HEK293 (cell line): ENCODE measurements around the gene GALNT16.

ENCODE experiments used
- CTCF ChIA-PET: fragments of 350-600 bp; formaldehyde crosslinking; extraction: SDS; loops from one replicate; lab custom pipeline; 2021; ENCODE audit warnings: antibody characterized with exemption; lab: Yijun Ruan, JAX
- POLR2A ChIA-PET: fragments of 300-600 bp; formaldehyde crosslinking; extraction: SDS; loops from one replicate; lab custom pipeline; 2020; ENCODE audit warnings: antibody characterized with exemption, inconsistent platforms; lab: Yijun Ruan, JAX
- H3K27ac ChIP-seq: fragments of 200-500 bp; sonication (Bioruptor generic); 2 replicates; pipeline ENCODE4 v1.5.1; 2014; ENCODE audit warnings: low read depth, low read length, control low read depth, inconsistent platforms; ENCODE audit errors: extremely low read depth
- H3K36me3 ChIP-seq, 2 experiments: fragments of 200-500 bp in 1 of 2; sonication (Bioruptor generic) in 1 of 2; 1 replicate in 1 of 2; 2 replicates in 1 of 2; pipeline ENCODE4 v1.5.1; 2014 to 2017; ENCODE audit warnings: inconsistent platforms in 2 of 2, low read length in 2 of 2; ENCODE audit not compliant: control insufficient read depth in 2 of 2, insufficient read depth in 1 of 2
- H3K4me1 ChIP-seq: fragments of 200-500 bp; sonication (Bioruptor generic); 2 replicates; pipeline ENCODE4 v1.5.1; 2014; ENCODE audit warnings: mild to moderate bottlenecking, low read length, inconsistent platforms; ENCODE audit not compliant: control insufficient read depth, insufficient read depth
- H3K4me3 ChIP-seq: 2 replicates; pipeline ENCODE4 v1.5.1; 2011; ENCODE audit warnings: low read depth, mild to moderate bottlenecking, control low read depth, low read length, moderate library complexity
- H3K9me3 ChIP-seq: fragments of 200-500 bp; sonication (Bioruptor generic); 2 replicates; pipeline ENCODE4 v1.5.1; 2014; ENCODE audit warnings: low read depth, low read length, inconsistent platforms; ENCODE audit not compliant: control insufficient read depth, insufficient read depth
- HOXC10 ChIP-seq: sonication (generic); formaldehyde crosslinking; IDR thresholded peaks from 2 replicates; pipeline ENCODE4 v1.8.1; 2023; ENCODE audit warnings: mild to moderate bottlenecking, missing genetic modification reagents
- KLF8 ChIP-seq: fragments of 450-650 bp; formaldehyde crosslinking; IDR thresholded peaks from 2 replicates; pipeline ENCODE4 v1.5.1; 2016; ENCODE audit warnings: missing biosample characterization, missing genetic modification characterization
- MEIS1 ChIP-seq: sonication (generic); formaldehyde crosslinking; IDR thresholded peaks from 2 replicates; pipeline ENCODE4 v1.8.1; 2022; ENCODE audit warnings: missing genetic modification reagents, mild to moderate bottlenecking, borderline replicate concordance
- WT1 ChIP-seq: fragments of 450-650 bp; formaldehyde crosslinking; IDR thresholded peaks from 2 replicates; pipeline ENCODE4 v1.5.1; 2016; ENCODE audit warnings: missing biosample characterization, missing genetic modification characterization
- ZFP37 ChIP-seq: fragments of 450-650 bp; formaldehyde crosslinking; IDR thresholded peaks from 2 replicates; pipeline ENCODE4 v1.5.1; 2016; ENCODE audit warnings: missing biosample characterization, missing genetic modification characterization
- ZNF202 ChIP-seq: fragments of 450-650 bp; formaldehyde crosslinking; IDR thresholded peaks from 2 replicates; pipeline ENCODE4 v1.5.1; 2016; ENCODE audit warnings: missing biosample characterization, missing genetic modification characterization, borderline replicate concordance
- ZNF23 ChIP-seq: fragments of 450-650 bp; formaldehyde crosslinking; IDR thresholded peaks from 2 replicates; pipeline ENCODE4 v1.5.1; 2016; ENCODE audit warnings: missing biosample characterization, missing genetic modification characterization, borderline replicate concordance
- ZNF394 ChIP-seq: fragments of 450-650 bp; formaldehyde crosslinking; IDR thresholded peaks from 2 replicates; pipeline ENCODE4 v1.5.1; 2016; ENCODE audit warnings: missing biosample characterization, missing genetic modification characterization, mild to moderate bottlenecking, moderate library complexity, borderline replicate concordance
- ZNF501 ChIP-seq: fragments of 450-650 bp; formaldehyde crosslinking; IDR thresholded peaks from 2 replicates; pipeline ENCODE4 v1.5.1; 2016; ENCODE audit warnings: missing biosample characterization, missing genetic modification characterization
- ZNF544 ChIP-seq: fragments of 450-650 bp; formaldehyde crosslinking; IDR thresholded peaks from 2 replicates; pipeline ENCODE4 v1.5.0; 2017; ENCODE audit warnings: missing biosample characterization, missing genetic modification characterization
- ZNF623 ChIP-seq: fragments of 450-650 bp; formaldehyde crosslinking; IDR thresholded peaks from 2 replicates; pipeline ENCODE4 v1.5.1; 2016; ENCODE audit warnings: missing biosample characterization, missing genetic modification characterization
- ZNF660 ChIP-seq: fragments of 450-650 bp; IDR thresholded peaks from 2 replicates; pipeline ENCODE4 v1.5.1; 2018; ENCODE audit warnings: missing biosample characterization, mild to moderate bottlenecking, missing genetic modification characterization
- TF ChIP-seq, protein P1 (sequence below): fragments of 450-650 bp; formaldehyde crosslinking; IDR thresholded peaks from 2 replicates; pipeline ENCODE4 v1.5.1; 2016; ENCODE audit warnings: missing biosample characterization, missing genetic modification characterization, borderline replicate concordance
- TF ChIP-seq, protein P2 (sequence below): fragments of 450-650 bp; formaldehyde crosslinking; IDR thresholded peaks from 2 replicates; pipeline ENCODE4 v1.5.1; 2017; ENCODE audit warnings: missing biosample characterization, missing genetic modification characterization
- TF ChIP-seq, protein P3 (sequence below): fragments of 450-650 bp; formaldehyde crosslinking; optimal IDR thresholded peaks from 2 replicates; pipeline ENCODE3; 2016; ENCODE audit warnings: missing biosample characterization, mild to moderate bottlenecking, missing genetic modification characterization
- TF ChIP-seq, protein P4 (sequence below): fragments of 450-650 bp; formaldehyde crosslinking; IDR thresholded peaks from 2 replicates; pipeline ENCODE4 v1.5.1; 2017; ENCODE audit warnings: missing biosample characterization, missing genetic modification characterization
- TF ChIP-seq, protein P5 (sequence below): fragments of 450-650 bp; formaldehyde crosslinking; IDR thresholded peaks from 2 replicates; pipeline ENCODE4 v1.5.1; 2016; ENCODE audit warnings: missing biosample characterization, missing genetic modification characterization
- TF ChIP-seq, protein P6 (sequence below): fragments of 450-650 bp; formaldehyde crosslinking; IDR thresholded peaks from 2 replicates; pipeline ENCODE4 v1.5.0; 2017; ENCODE audit warnings: missing biosample characterization, missing genetic modification characterization, borderline replicate concordance

GALNT16 gene

DNA sequence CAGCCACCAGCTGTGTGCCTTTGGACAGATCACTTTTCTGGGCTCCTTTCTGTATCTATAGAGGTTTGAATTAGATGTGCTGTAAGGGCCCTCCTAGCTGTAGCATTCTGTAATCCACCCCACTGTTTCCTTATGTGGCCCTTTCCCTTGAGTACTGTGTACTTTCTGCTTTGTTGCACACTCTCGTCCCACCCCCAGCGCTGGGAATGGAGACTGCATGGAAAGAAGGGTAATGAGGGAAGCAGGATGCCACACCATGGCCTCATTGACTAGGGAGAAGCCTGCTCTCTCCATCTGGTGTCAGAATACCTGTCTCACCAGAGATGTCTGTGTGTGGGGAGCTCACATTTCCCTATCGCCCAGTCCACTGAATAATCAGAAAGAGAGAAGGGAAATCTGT, 13.6 kb upstream of the GALNT16 start:
- H3K9me3 ChIP-seq, result no peaks in the 10 kb centered on the region
- TF ChIP-seq ZNF623 (tag by site-specific recombination), result no peak
- no peak for TF ChIP-seq ZNF202
- no peak for TF ChIP-seq HOXC10 (CRISPR knock-in tag)
- TF ChIP-seq, protein P1, sequence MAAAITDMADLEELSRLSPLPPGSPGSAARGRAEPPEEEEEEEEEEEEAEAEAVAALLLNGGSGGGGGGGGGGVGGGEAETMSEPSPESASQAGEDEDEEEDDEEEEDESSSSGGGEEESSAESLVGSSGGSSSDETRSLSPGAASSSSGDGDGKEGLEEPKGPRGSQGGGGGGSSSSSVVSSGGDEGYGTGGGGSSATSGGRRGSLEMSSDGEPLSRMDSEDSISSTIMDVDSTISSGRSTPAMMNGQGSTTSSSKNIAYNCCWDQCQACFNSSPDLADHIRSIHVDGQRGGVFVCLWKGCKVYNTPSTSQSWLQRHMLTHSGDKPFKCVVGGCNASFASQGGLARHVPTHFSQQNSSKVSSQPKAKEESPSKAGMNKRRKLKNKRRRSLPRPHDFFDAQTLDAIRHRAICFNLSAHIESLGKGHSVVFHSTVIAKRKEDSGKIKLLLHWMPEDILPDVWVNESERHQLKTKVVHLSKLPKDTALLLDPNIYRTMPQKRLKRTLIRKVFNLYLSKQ (tag by site-specific recombination), result no peak
- POLR2A ChIA-PET, result no interaction called here
- no peak overlapping the region for H3K4me3 ChIP-seq
- CTCF ChIA-PET, result interaction anchor here (0.5 to 4.0 kb wide), 6 partner anchors 10 to 448 kb away, joined by 3 to 17 read pairs (median 3); no protein-coding TSS in a partner anchor
- H3K36me3 ChIP-seq, result peaks cover 0 to 5% of the 10 kb centered on the region in 2 experiments; a peak in 2 of 3 replicates
- no peak overlapping the region for H3K27ac ChIP-seq
- no peaks in the 10 kb centered on the region for H3K4me1 ChIP-seq

DNA sequence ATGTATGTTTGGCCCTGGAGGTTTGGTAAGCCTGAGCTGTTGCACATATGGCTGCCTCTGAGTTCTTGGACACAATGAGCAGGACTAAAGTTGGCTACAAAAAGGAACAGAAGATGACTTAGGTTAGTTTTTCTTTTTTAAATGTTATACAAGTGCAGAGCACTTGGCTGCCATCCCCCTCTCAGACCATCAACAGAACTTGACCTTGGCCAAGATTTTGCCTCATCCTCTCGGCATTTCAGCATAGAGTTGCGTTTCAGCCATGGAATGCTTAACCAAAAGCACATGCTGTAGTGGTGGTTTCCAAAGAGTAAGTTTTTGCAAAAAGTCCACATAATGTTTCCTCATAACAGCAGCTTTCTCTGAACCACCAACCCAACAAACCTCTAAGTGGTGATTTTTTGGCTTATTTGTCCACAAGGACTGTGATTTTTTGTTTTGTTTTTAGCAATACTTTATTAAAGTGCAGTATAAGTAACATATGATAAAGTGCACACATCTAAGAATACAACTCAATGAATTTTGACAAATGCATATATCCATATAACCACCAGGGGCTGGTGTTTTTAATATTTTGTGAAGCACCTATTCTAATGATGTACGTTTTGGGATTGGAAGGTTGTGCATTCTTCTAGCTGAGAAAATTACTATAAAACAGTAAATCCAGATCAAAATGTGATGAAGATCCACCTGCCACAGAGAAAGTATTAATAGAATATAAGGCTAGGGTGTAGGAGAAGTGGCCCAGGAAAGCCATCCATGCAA, 12.1 kb upstream of the GALNT16 start:
- no peaks in the 10 kb centered on the region for H3K4me1 ChIP-seq
- TF ChIP-seq MEIS1 (no peak), ZFP37 (no peak), ZNF501 (no peak), ZNF23 (tag by site-specific recombination) (no peak)
- TF ChIP-seq, protein P2, sequence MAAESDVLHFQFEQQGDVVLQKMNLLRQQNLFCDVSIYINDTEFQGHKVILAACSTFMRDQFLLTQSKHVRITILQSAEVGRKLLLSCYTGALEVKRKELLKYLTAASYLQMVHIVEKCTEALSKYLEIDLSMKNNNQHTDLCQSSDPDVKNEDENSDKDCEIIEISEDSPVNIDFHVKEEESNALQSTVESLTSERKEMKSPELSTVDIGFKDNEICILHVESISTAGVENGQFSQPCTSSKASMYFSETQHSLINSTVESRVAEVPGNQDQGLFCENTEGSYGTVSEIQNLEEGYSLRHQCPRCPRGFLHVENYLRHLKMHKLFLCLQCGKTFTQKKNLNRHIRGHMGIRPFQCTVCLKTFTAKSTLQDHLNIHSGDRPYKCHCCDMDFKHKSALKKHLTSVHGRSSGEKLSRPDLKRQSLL (tag by site-specific recombination), result no peak
- no peaks in the 10 kb centered on the region for H3K9me3 ChIP-seq
- ChIA-PET POLR2A (no interaction called here), CTCF (interaction anchor here (0.7 to 4.0 kb wide), 3 partner anchors 115 to 300 kb away, joined by 3 to 17 read pairs (median 3); no protein-coding TSS in a partner anchor)
- H3K36me3 ChIP-seq, result no peaks in the 10 kb centered on the region; a peak in 1 of 3 replicates
- H3K4me3 ChIP-seq, result no peak overlapping the region
- no peak overlapping the region for H3K27ac ChIP-seq

DNA sequence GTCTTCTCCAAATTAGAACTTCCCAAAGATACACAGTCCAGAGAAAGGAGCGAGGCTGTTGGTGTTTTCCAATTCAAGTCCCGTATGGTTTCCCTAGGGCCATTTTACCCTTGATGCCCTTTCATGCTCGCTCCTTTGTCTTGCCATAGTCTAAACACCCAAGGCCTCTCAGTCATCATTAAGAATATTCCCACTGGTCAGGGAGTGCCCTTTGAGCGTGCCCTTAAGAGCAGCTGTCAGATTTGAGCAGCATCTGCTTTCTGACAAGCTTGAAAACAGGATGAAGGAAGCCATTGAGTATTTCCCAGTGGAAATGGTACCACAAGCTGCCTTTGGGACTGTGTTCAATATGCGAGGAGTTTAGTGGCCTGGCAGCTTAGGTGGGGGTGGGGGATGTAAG, 10.4 kb upstream of the GALNT16 start:
- no peaks in the 10 kb centered on the region for H3K4me1 ChIP-seq
- ChIA-PET CTCF (interaction anchor here (0.8 to 4.0 kb wide), 2 partner anchors 18 to 210 kb away, joined by 4 to 17 read pairs; no protein-coding TSS in a partner anchor), POLR2A (no interaction called here)

More for the DNA sequence above, 10.4 kb upstream of the GALNT16 start:
- no peaks in the 10 kb centered on the region; a peak in 1 of 3 replicates for H3K36me3 ChIP-seq
- H3K4me3 ChIP-seq, result no peak overlapping the region
- no peak overlapping the region for H3K27ac ChIP-seq
- no peak for TF ChIP-seq ZNF544
- TF ChIP-seq HOXC10 (CRISPR knock-in tag), result no peak
- no peak for TF ChIP-seq ZNF660 (tag by site-specific recombination)
- TF ChIP-seq, protein P3, sequence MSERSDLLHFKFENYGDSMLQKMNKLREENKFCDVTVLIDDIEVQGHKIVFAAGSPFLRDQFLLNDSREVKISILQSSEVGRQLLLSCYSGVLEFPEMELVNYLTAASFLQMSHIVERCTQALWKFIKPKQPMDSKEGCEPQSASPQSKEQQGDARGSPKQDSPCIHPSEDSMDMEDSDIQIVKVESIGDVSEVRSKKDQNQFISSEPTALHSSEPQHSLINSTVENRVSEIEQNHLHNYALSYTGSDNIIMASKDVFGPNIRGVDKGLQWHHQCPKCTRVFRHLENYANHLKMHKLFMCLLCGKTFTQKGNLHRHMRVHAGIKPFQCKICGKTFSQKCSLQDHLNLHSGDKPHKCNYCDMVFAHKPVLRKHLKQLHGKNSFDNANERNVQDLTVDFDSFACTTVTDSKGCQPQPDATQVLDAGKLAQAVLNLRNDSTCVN, result no peak
- TF ChIP-seq, protein P4, sequence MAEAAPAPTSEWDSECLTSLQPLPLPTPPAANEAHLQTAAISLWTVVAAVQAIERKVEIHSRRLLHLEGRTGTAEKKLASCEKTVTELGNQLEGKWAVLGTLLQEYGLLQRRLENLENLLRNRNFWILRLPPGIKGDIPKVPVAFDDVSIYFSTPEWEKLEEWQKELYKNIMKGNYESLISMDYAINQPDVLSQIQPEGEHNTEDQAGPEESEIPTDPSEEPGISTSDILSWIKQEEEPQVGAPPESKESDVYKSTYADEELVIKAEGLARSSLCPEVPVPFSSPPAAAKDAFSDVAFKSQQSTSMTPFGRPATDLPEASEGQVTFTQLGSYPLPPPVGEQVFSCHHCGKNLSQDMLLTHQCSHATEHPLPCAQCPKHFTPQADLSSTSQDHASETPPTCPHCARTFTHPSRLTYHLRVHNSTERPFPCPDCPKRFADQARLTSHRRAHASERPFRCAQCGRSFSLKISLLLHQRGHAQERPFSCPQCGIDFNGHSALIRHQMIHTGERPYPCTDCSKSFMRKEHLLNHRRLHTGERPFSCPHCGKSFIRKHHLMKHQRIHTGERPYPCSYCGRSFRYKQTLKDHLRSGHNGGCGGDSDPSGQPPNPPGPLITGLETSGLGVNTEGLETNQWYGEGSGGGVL, result no peak
- no peak for TF ChIP-seq WT1
- TF ChIP-seq, protein P5, sequence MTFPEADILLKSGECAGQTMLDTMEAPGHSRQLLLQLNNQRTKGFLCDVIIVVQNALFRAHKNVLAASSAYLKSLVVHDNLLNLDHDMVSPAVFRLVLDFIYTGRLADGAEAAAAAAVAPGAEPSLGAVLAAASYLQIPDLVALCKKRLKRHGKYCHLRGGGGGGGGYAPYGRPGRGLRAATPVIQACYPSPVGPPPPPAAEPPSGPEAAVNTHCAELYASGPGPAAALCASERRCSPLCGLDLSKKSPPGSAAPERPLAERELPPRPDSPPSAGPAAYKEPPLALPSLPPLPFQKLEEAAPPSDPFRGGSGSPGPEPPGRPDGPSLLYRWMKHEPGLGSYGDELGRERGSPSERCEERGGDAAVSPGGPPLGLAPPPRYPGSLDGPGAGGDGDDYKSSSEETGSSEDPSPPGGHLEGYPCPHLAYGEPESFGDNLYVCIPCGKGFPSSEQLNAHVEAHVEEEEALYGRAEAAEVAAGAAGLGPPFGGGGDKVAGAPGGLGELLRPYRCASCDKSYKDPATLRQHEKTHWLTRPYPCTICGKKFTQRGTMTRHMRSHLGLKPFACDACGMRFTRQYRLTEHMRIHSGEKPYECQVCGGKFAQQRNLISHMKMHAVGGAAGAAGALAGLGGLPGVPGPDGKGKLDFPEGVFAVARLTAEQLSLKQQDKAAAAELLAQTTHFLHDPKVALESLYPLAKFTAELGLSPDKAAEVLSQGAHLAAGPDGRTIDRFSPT, result no peak
- no peak for TF ChIP-seq KLF8 (tag by site-specific recombination)
- TF ChIP-seq ZNF394 (tag by site-specific recombination), result no peak
- TF ChIP-seq, protein P6, sequence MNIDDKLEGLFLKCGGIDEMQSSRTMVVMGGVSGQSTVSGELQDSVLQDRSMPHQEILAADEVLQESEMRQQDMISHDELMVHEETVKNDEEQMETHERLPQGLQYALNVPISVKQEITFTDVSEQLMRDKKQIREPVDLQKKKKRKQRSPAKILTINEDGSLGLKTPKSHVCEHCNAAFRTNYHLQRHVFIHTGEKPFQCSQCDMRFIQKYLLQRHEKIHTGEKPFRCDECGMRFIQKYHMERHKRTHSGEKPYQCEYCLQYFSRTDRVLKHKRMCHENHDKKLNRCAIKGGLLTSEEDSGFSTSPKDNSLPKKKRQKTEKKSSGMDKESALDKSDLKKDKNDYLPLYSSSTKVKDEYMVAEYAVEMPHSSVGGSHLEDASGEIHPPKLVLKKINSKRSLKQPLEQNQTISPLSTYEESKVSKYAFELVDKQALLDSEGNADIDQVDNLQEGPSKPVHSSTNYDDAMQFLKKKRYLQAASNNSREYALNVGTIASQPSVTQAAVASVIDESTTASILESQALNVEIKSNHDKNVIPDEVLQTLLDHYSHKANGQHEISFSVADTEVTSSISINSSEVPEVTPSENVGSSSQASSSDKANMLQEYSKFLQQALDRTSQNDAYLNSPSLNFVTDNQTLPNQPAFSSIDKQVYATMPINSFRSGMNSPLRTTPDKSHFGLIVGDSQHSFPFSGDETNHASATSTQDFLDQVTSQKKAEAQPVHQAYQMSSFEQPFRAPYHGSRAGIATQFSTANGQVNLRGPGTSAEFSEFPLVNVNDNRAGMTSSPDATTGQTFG (tag by site-specific recombination), result no peak
- no peaks in the 10 kb centered on the region for H3K9me3 ChIP-seq
